ENCODE results near the gene TSBP1.

Gene TSBP1

DNA sequence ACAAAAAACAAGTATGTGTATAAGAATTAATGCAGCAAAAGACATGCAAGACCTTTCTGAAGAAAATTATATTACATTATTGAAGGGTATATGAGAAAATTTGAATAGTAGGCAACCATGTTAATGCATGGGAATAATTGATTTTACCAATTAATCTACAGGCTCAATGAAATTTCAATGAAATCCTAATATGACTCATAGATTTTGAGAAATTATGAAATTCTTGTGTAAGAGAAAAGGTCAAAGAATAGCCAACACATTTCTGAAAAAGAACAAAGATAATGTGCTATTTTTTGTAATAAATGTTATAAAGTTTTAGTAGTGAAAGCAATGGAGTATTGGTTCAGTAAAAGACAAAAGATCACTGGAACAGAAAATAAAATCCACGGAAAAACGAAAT lies 18.4 kb downstream of the TSBP1 start:
- no peak for TF ChIP-seq EZH2phosphoT487 (conservative IDR thresholded peaks at IDR 0.05; ENCODE audit: low read length)
- TF ChIP-seq, protein P1, sequence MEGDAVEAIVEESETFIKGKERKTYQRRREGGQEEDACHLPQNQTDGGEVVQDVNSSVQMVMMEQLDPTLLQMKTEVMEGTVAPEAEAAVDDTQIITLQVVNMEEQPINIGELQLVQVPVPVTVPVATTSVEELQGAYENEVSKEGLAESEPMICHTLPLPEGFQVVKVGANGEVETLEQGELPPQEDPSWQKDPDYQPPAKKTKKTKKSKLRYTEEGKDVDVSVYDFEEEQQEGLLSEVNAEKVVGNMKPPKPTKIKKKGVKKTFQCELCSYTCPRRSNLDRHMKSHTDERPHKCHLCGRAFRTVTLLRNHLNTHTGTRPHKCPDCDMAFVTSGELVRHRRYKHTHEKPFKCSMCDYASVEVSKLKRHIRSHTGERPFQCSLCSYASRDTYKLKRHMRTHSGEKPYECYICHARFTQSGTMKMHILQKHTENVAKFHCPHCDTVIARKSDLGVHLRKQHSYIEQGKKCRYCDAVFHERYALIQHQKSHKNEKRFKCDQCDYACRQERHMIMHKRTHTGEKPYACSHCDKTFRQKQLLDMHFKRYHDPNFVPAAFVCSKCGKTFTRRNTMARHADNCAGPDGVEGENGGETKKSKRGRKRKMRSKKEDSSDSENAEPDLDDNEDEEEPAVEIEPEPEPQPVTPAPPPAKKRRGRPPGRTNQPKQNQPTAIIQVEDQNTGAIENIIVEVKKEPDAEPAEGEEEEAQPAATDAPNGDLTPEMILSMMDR (IDR thresholded peaks at IDR 0.05; ENCODE audit: insufficient read depth, low read length, poor library complexity, severe bottlenecking), result no peak
- H3K79me2 ChIP-seq (ENCODE audit: insufficient read depth, low read length), result no peaks in the 10 kb centered on the region

DNA sequence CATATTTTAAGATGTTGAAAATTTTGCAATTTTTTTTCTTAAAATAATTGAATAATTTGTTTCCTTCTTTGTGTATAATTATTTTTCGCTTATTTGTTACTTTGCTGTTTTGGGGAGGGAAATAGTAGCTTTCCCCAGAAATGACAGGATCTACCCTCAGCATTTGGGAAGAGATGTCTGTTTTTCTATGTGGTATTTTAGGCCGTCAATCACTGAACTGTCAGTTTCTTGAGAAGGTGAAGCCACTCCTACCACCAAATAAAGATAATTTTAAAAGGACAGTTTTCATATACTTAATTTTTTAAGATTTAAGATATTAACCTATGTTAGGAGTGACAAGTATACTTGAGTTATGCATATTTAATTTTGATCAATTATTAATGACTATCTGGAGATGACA lies 31.5 kb downstream of the TSBP1 start:
- Histone ChIP-seq H3K27me3 (ENCODE audit: low read length) (no peaks in the 10 kb centered on the region), H3K4me2 (ENCODE audit: low read depth, low read length, poor library complexity, severe bottlenecking) (no peak overlapping the region), H2AFZ (ENCODE audit: low read depth, low read length, severe bottlenecking) (no peak overlapping the region), H3K27ac (ENCODE audit: low read depth, low read length) (no peak overlapping the region), H3K4me3 (ENCODE audit: insufficient read depth, low read length, poor library complexity, severe bottlenecking) (no peak overlapping the region), H3F3A (ENCODE audit: insufficient read depth) (no peaks in the 10 kb centered on the region), H3K9ac (ENCODE audit: low read length) (no peak overlapping the region), H3K36me3 (ENCODE audit: low read length) (no peaks in the 10 kb centered on the region), H4K20me1 (ENCODE audit: low read depth, low read length) (no peaks in the 10 kb centered on the region), H3K9me3 (ENCODE audit: insufficient read depth, low read length) (no peaks in the 10 kb centered on the region), H3K79me2 (ENCODE audit: insufficient read depth, low read length) (no peaks in the 10 kb centered on the region), H3K9me2 (replicated peaks; ENCODE audit: insufficient read depth, low read length) (no peaks in the 10 kb centered on the region)
- TF ChIP-seq, protein P1 (IDR thresholded peaks at IDR 0.05; ENCODE audit: insufficient read depth, low read length, poor library complexity, severe bottlenecking), result no peak
- TF ChIP-seq EZH2phosphoT487 (conservative IDR thresholded peaks at IDR 0.05; ENCODE audit: low read length), result no peak

More for the DNA sequence above, 18.4 kb downstream of the TSBP1 start:
- Histone ChIP-seq H3K27ac (ENCODE audit: low read depth, low read length) (no peak overlapping the region), H2AFZ (ENCODE audit: low read depth, low read length, severe bottlenecking) (no peak overlapping the region), H3K4me3 (ENCODE audit: insufficient read depth, low read length, poor library complexity, severe bottlenecking) (no peak overlapping the region), H3K9me2 (replicated peaks; ENCODE audit: insufficient read depth, low read length) (no peaks in the 10 kb centered on the region), H3K9ac (ENCODE audit: low read length) (no peak overlapping the region), H3K27me3 (ENCODE audit: low read length) (no peaks in the 10 kb centered on the region), H4K20me1 (ENCODE audit: low read depth, low read length) (no peaks in the 10 kb centered on the region), H3F3A (ENCODE audit: insufficient read depth) (no peaks in the 10 kb centered on the region), H3K9me3 (ENCODE audit: insufficient read depth, low read length) (no peaks in the 10 kb centered on the region), H3K36me3 (ENCODE audit: low read length) (peaks cover 14% of the 10 kb centered on the region), H3K4me2 (ENCODE audit: low read depth, low read length, poor library complexity, severe bottlenecking) (no peak overlapping the region)

DNA sequence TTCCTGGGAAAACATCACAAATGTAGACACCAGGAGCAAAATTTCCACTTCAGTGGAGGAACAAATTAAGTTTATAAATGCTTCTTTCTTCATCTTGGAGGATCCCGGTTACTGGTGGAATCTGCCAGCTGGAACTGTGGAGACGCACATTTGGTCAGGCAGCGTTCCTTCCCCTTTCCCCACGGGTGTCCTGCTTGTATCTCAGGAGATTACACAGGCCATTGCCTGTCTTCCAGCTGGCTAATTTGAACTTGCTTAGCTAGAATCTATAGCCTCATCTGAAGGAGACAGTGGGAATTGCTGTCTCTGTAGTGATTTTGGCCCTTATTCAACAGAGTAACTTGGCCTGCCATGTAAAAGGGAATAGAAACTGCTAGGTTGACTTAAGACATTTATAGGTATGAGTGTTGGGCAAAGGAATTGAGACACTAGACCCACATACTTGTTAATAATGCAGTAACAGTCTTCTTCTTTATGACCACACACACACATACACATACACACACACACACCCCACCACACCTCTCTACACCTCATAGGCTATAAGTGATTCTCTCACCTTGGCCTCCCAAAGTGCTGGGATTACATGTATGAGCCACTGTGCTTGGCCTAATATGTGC lies 34.4 kb downstream of the TSBP1 start:
- H3K79me2 ChIP-seq (ENCODE audit: insufficient read depth, low read length), result no peaks in the 10 kb centered on the region
- no peaks in the 10 kb centered on the region for H4K20me1 ChIP-seq (ENCODE audit: low read depth, low read length)
- H2AFZ ChIP-seq (ENCODE audit: low read depth, low read length, severe bottlenecking), result no peak overlapping the region
- no peaks in the 10 kb centered on the region for H3K9me3 ChIP-seq (ENCODE audit: insufficient read depth, low read length)
- no peak overlapping the region for H3K9ac ChIP-seq (ENCODE audit: low read length)
- H3K27me3 ChIP-seq (ENCODE audit: low read length), result no peaks in the 10 kb centered on the region
- no peak for TF ChIP-seq EZH2phosphoT487 (conservative IDR thresholded peaks at IDR 0.05; ENCODE audit: low read length)
- TF ChIP-seq, protein P1 (IDR thresholded peaks at IDR 0.05; ENCODE audit: insufficient read depth, low read length, poor library complexity, severe bottlenecking), result no peak
- no peaks in the 10 kb centered on the region for H3K9me2 ChIP-seq (replicated peaks; ENCODE audit: insufficient read depth, low read length)
- H3K27ac ChIP-seq (ENCODE audit: low read depth, low read length), result no peak overlapping the region
- H3K4me2 ChIP-seq (ENCODE audit: low read depth, low read length, poor library complexity, severe bottlenecking), result no peak overlapping the region
- no peak overlapping the region for H3K4me3 ChIP-seq (ENCODE audit: insufficient read depth, low read length, poor library complexity, severe bottlenecking)
- H3K36me3 ChIP-seq (ENCODE audit: low read length), result no peaks in the 10 kb centered on the region
- H3F3A ChIP-seq (ENCODE audit: insufficient read depth), result no peaks in the 10 kb centered on the region
